SK-N-SH treated with all-trans-retinoic acid at 6 μM for 48 hours (cell line): ENCODE data around the gene LRRC4B.

Source experiments
- BACH2 ChIP-seq: fragments of 250-450 bp; sonication (Bioruptor Pico); IDR thresholded peaks from 2 replicates; pipeline ENCODE4 v1.9.0; 2021; ENCODE audit warnings: mild to moderate bottlenecking, borderline replicate concordance
- CSRNP3 ChIP-seq: fragments of 250-450 bp; sonication (Bioruptor Pico); IDR thresholded peaks from 2 replicates; pipeline ENCODE4 v1.5.1; 2021; ENCODE audit warnings: mild to moderate bottlenecking, moderate library complexity
- GLIS3 ChIP-seq: fragments of 250-450 bp; sonication (Bioruptor Pico); IDR thresholded peaks from 2 replicates; pipeline ENCODE4 v1.5.0; 2020; ENCODE audit warnings: mild to moderate bottlenecking, moderate library complexity
- ISL1 ChIP-seq: fragments of 250-450 bp; sonication (Bioruptor Pico); IDR thresholded peaks from 2 replicates; pipeline ENCODE4 v2.1.2; 2022; ENCODE audit warnings: mild to moderate bottlenecking, moderate library complexity
- PATZ1 ChIP-seq: fragments of 250-450 bp; sonication (Bioruptor Pico); IDR thresholded peaks from 2 replicates; pipeline ENCODE4 v1.8.0; 2020; ENCODE audit warnings: mild to moderate bottlenecking, moderate library complexity, borderline replicate concordance
- TSHZ2 ChIP-seq: fragments of 250-450 bp; sonication (Bioruptor Pico); IDR thresholded peaks from 2 replicates; pipeline ENCODE4 v1.5.0; 2020; ENCODE audit warnings: mild to moderate bottlenecking, moderate library complexity
- ZNF70 ChIP-seq: fragments of 450-650 bp; formaldehyde crosslinking; IDR thresholded peaks from 2 replicates; pipeline ENCODE4 v1.5.0; 2020; ENCODE audit warnings: mild to moderate bottlenecking, moderate library complexity

GRCh38 chr19:50494186-50495019, 73.8 kb downstream of the LRRC4B start:
- TF ChIP-seq ZNF70 (no peak), PATZ1 (no peak), CSRNP3 (no peak), GLIS3 (no peak), BACH2 (CRISPR knock-in tag) (no peak), ISL1 (CRISPR knock-in tag) (no peak), TSHZ2 (no peak)
